Panc1 (cell line): Measurements from ENCODE around the gene CTSL. TPM values are rescaled to one million over a fixed set of nuclear protein-coding genes. Genes with fewer than 3 reads are reported as not detected.

Experiments used
- ATAC-seq: fragments of 200-7000 bp; cut with Tn5 transposase; 2 replicates; pipeline ENCODE4 v1.9.1; 2020; ENCODE audit warnings: mild to moderate bottlenecking, moderate library complexity
- BruUV-seq: library from RNA; stranded (reverse); fragments of 400-500 nt; replicated peaks from 2 replicates; lab custom pipeline; 2021; lab: Mats Ljungman, UMichigan
- CTCF ChIA-PET: fragments of 300-600 bp; sonication (Branson Sonifier 250); formaldehyde crosslinking; loops from one replicate; lab custom pipeline; 2022; ENCODE audit warnings: antibody characterized with exemption; lab: Charles Lee
- POLR2A ChIA-PET: fragments of 300-600 bp; sonication (Branson Sonifier 250); formaldehyde crosslinking; loops from one replicate; lab custom pipeline; 2022; ENCODE audit warnings: antibody characterized with exemption; lab: Charles Lee
- DNase-seq: peaks from one replicate; pipeline ENCODE4 v3.0.0-alpha.2; 2010; ENCODE audit warnings: low read depth, low spot score
- H3K27ac ChIP-seq: 2 replicates; pipeline ENCODE4 v1.5.1; 2011; ENCODE audit warnings: mild to moderate bottlenecking, low read length, inconsistent platforms
- H3K27me3 ChIP-seq: fragments of 200-500 bp; sonication (Bioruptor generic); 2 replicates; pipeline ENCODE4 v1.6.0; 2014; ENCODE audit warnings: low read length, inconsistent platforms; ENCODE audit not compliant: control insufficient read depth, insufficient read depth
- H3K36me3 ChIP-seq: fragments of 200-500 bp; sonication (Bioruptor generic); 2 replicates; pipeline ENCODE4 v1.5.1; 2014; ENCODE audit warnings: inconsistent platforms, mild to moderate bottlenecking, low read length, moderate library complexity; ENCODE audit not compliant: control insufficient read depth, insufficient read depth
- H3K4me1 ChIP-seq: 2 replicates; pipeline ENCODE4 v1.5.1; 2011; ENCODE audit warnings: inconsistent platforms, mild to moderate bottlenecking, low read length, moderate library complexity; ENCODE audit not compliant: control insufficient read depth, insufficient read depth
- H3K4me3 ChIP-seq, 2 experiments: 2 replicates each; pipeline ENCODE4 v1.5.1; 2011 to 2012; ENCODE audit warnings: low read depth in 2 of 2, low read length in 2 of 2, mild to moderate bottlenecking in 2 of 2, inconsistent platforms in 1 of 2, moderate library complexity in 1 of 2
- H3K9me3 ChIP-seq: fragments of 200-500 bp; sonication (Bioruptor generic); 2 replicates; pipeline ENCODE4 v1.5.1; 2014; ENCODE audit warnings: low read depth, mild to moderate bottlenecking, inconsistent platforms, low read length, moderate library complexity; ENCODE audit not compliant: control insufficient read depth, insufficient read depth
- CTCF ChIP-seq: fragments of 450-650 bp; IDR thresholded peaks from 2 replicates; pipeline ENCODE4 v1.5.1; 2017; ENCODE audit warnings: mild to moderate bottlenecking
- POLR2AphosphoS5 ChIP-seq: IDR thresholded peaks from 2 replicates; pipeline ENCODE4 v1.6.1; 2012; ENCODE audit warnings: mild to moderate bottlenecking, low read depth, low read length, moderate library complexity
- REST ChIP-seq, 2 experiments: IDR thresholded peaks; 2 replicates each; pipeline ENCODE4 v1.6.1; 2011 to 2012; ENCODE audit warnings: low read depth in 2 of 2, control low read depth in 1 of 2, low read length in 1 of 2, mild to moderate bottlenecking in 1 of 2, moderate library complexity in 1 of 2; ENCODE audit not compliant: insufficient read depth in 1 of 2
- SIN3A ChIP-seq: IDR thresholded peaks from 2 replicates; pipeline ENCODE4 v1.6.1; 2012; ENCODE audit warnings: low read depth, mild to moderate bottlenecking, low read length, moderate library complexity, borderline replicate concordance; ENCODE audit not compliant: insufficient read depth
- TCF7L2 ChIP-seq: IDR thresholded peaks from 2 replicates; pipeline ENCODE4 v1.6.1; 2011; ENCODE audit warnings: mild to moderate bottlenecking, low read depth, low read length, inconsistent platforms
- in situ Hi-C: cut with HindIII; loops from 2 replicates; pipeline ENCODE4 v1.10.0; 2016; ENCODE audit warnings: low sequenced_read_pairs, low pct_unique_long_range_greater_than_20kb
- intact Hi-C: fragments of 100-400 bp; cut with micrococcal nuclease; formaldehyde crosslinking; loops from one replicate; pipeline ENCODE4 v1.10.0; 2022; ENCODE audit not compliant: unreplicated experiment
- total RNA-seq: library from RNA; stranded (reverse); gene quantifications from one replicate; pipeline ENCODE4 v1.2.1, GENCODE V29; 2021; ENCODE audit not compliant: unreplicated experiment

CTSL gene
- total RNA-seq, 1 experiment from 2014 or later, result 45.2 TPM

GRCh38 chr9:87760529-87760928 lies 34.6 kb downstream of the CTSL start:
- Histone ChIP-seq H3K9me3 (no peaks in the 10 kb centered on the region), H3K4me3 (no peak overlapping the region), H3K4me1 (no peaks in the 10 kb centered on the region), H3K27me3 (no peaks in the 10 kb centered on the region), H3K27ac (no peak overlapping the region), H3K36me3 (no peaks in the 10 kb centered on the region)
- TF ChIP-seq POLR2AphosphoS5 (no peak), REST (IDR thresholded peaks at IDR 0.05; ENCODE audit: insufficient read depth in 1 of 2, low read depth in 2 of 2, low read length in 1 of 2) (no peak), SIN3A (no peak), CTCF (no peak), TCF7L2 (no peak)
- no peak for ATAC-seq
- in situ Hi-C loops (no loop called here), intact Hi-C loops (no loop called here)
- DNase-seq, result no peak
- CTCF ChIA-PET, result no interaction called here
- POLR2A ChIA-PET, result no interaction called here
- no TSS peak for BruUV-seq

GRCh38 chr9:87763286-87763685 lies 37.4 kb downstream of the CTSL start:
- TF ChIP-seq TCF7L2, result no peak
- no peak for TF ChIP-seq CTCF
- TF ChIP-seq REST (IDR thresholded peaks at IDR 0.05; ENCODE audit: insufficient read depth in 1 of 2, low read depth in 2 of 2, low read length in 1 of 2), result no peak
- TF ChIP-seq SIN3A, result no peak
- TF ChIP-seq POLR2AphosphoS5, result no peak
- intact Hi-C loops (no loop called here), in situ Hi-C loops (no loop called here)
- ChIA-PET POLR2A (no interaction called here), CTCF (no interaction called here)
- DNase-seq (no peak), ATAC-seq (no peak)
- no peaks in the 10 kb centered on the region for H3K36me3 ChIP-seq
- no peaks in the 10 kb centered on the region for H3K27me3 ChIP-seq
- BruUV-seq, result no TSS peak
- H3K9me3 ChIP-seq, result no peaks in the 10 kb centered on the region
- H3K27ac ChIP-seq, result no peak overlapping the region
- H3K4me3 ChIP-seq, result no peak overlapping the region
- no peaks in the 10 kb centered on the region for H3K4me1 ChIP-seq
